DND-41 (cell line): ENCODE results near the gene MANSC4.

Experiments used
- ATAC-seq: fragments of 200-7000 bp; cut with Tn5 transposase; 3 replicates; pipeline ENCODE4 v1.9.1; 2021; ENCODE audit warnings: low read depth; ENCODE audit not compliant: insufficient read depth
- DNase-seq: peaks from one replicate; pipeline ENCODE4 v3.0.0-alpha.2; 2020
- H2AFZ ChIP-seq: 2 replicates; pipeline ENCODE4 v1.6.0; 2012; ENCODE audit warnings: low read depth, low read length
- H3K27ac ChIP-seq: 2 replicates; pipeline ENCODE4 v1.5.1; 2012; ENCODE audit warnings: low read length, inconsistent platforms
- H3K27me3 ChIP-seq: fragments of 200-600 bp; sonication (generic); 2 replicates; pipeline ENCODE4 v1.6.0; 2012; ENCODE audit warnings: low read length, mild to moderate bottlenecking, inconsistent platforms; ENCODE audit not compliant: insufficient read depth, poor library complexity
- H3K36me3 ChIP-seq: 2 replicates; pipeline ENCODE4 v1.5.1; 2012; ENCODE audit warnings: low read length, inconsistent platforms; ENCODE audit not compliant: insufficient read depth
- H3K4me1 ChIP-seq: 2 replicates; pipeline ENCODE4 v1.5.1; 2012; ENCODE audit warnings: mild to moderate bottlenecking, low read length; ENCODE audit not compliant: insufficient read depth
- H3K4me2 ChIP-seq: 2 replicates; pipeline ENCODE4 v1.6.0; 2012; ENCODE audit warnings: mild to moderate bottlenecking, moderate library complexity, low read length, inconsistent platforms; ENCODE audit not compliant: insufficient read depth
- H3K4me3 ChIP-seq, 2 experiments: fragments of 200-600 bp in 1 of 2; shearing (Covaris generic) in 1 of 2; 2 replicates each; pipeline ENCODE4 v1.5.1; 2012 to 2016; ENCODE audit warnings: inconsistent platforms in 2 of 2, low read length in 2 of 2, mild to moderate bottlenecking in 2 of 2, low read depth in 1 of 2, moderate library complexity in 1 of 2
- H3K79me2 ChIP-seq: 2 replicates; pipeline ENCODE4 v1.6.0; 2012; ENCODE audit warnings: low read length, inconsistent platforms; ENCODE audit not compliant: insufficient read depth
- H3K9ac ChIP-seq: 2 replicates; pipeline ENCODE4 v1.6.0; 2012; ENCODE audit warnings: low read depth, mild to moderate bottlenecking, inconsistent platforms, low read length, moderate library complexity
- H3K9me3 ChIP-seq: 2 replicates; pipeline ENCODE4 v1.5.1; 2012; ENCODE audit warnings: low read length, moderate library complexity, mild to moderate bottlenecking, inconsistent platforms; ENCODE audit not compliant: insufficient read depth, severe bottlenecking
- H4K20me1 ChIP-seq: 2 replicates; pipeline ENCODE4 v1.6.0; 2012; ENCODE audit warnings: low read length; ENCODE audit not compliant: insufficient read depth
- CTCF ChIP-seq: IDR thresholded peaks from 2 replicates; pipeline ENCODE4 v1.5.1; 2012; ENCODE audit warnings: borderline replicate concordance, low read length, moderate library complexity, mild to moderate bottlenecking; ENCODE audit not compliant: poor library complexity, severe bottlenecking; ENCODE audit errors: extremely low read depth
- EZH2 ChIP-seq: IDR thresholded peaks from 3 replicates; pipeline ENCODE4 v1.6.1; 2012; ENCODE audit warnings: borderline replicate concordance, low read depth, mild to moderate bottlenecking, moderate library complexity, low read length, inconsistent platforms; ENCODE audit not compliant: severe bottlenecking

Gene MANSC4

GRCh38 chr12:27796128-27796527, 16.1 kb upstream of the MANSC4 start:
- DNase-seq, result no peak
- TF ChIP-seq CTCF (no peak), EZH2 (no peak)
- no peak overlapping the region for H3K9ac ChIP-seq

GRCh38 chr12:27794818-27795584, 15.0 kb upstream of the MANSC4 start:
- no peak overlapping the region for H3K4me3 ChIP-seq
- DNase-seq (no peak), ATAC-seq (no peak)
- peaks cover 87% of the 10 kb centered on the region for H3K36me3 ChIP-seq
- H3K9me3 ChIP-seq, result no peaks in the 10 kb centered on the region
- peaks cover 8% of the 10 kb centered on the region for H3K79me2 ChIP-seq
- H4K20me1 ChIP-seq, result peaks cover 15% of the 10 kb centered on the region; the same call in 1 of the 2 replicates
- H3K9ac ChIP-seq, result no peak overlapping the region
- H2AFZ ChIP-seq, result no peak overlapping the region
- H3K27me3 ChIP-seq, result no peaks in the 10 kb centered on the region
- TF ChIP-seq CTCF (no peak), EZH2 (no peak)
- H3K27ac ChIP-seq, result no peak overlapping the region
- H3K4me2 ChIP-seq, result no peak overlapping the region
- no peaks in the 10 kb centered on the region for H3K4me1 ChIP-seq

More at GRCh38 chr12:27796128-27796527, 16.1 kb upstream of the MANSC4 start:
- peaks cover under 1% of the 10 kb centered on the region; the same call in 1 of the 2 replicates for H3K79me2 ChIP-seq
- H4K20me1 ChIP-seq, result peaks cover 9% of the 10 kb centered on the region; the same call in 1 of the 2 replicates
- no peak overlapping the region for H3K27ac ChIP-seq
- peaks cover 80% of the 10 kb centered on the region for H3K36me3 ChIP-seq
- H3K27me3 ChIP-seq, result no peaks in the 10 kb centered on the region
- H3K4me3 ChIP-seq, result no peak overlapping the region
- no peaks in the 10 kb centered on the region for H3K4me1 ChIP-seq
- H2AFZ ChIP-seq, result no peak overlapping the region
- no peak for ATAC-seq
- H3K4me2 ChIP-seq, result no peak overlapping the region
- H3K9me3 ChIP-seq, result no peaks in the 10 kb centered on the region

- Histone ChIP-seq H3K27me3 (no peaks in the 10 kb centered on the region), H3K4me1 (peaks cover 11% of the 10 kb centered on the region), H3K4me2 (no peak overlapping the region), H3K79me2 (peaks cover 54% of the 10 kb centered on the region), H3K9ac (no peak overlapping the region), H4K20me1 (peaks cover 36% of the 10 kb centered on the region; the same call in 1 of the 2 replicates), H2AFZ (no peak overlapping the region), H3K36me3 (peaks cover 79% of the 10 kb centered on the region), H3K27ac (no peak overlapping the region), H3K9me3 (no peaks in the 10 kb centered on the region), H3K4me3 (no peak overlapping the region)
- ATAC-seq, result no peak
- TF ChIP-seq CTCF (no peak), EZH2 (no peak)
- no peak for DNase-seq
Observed at GRCh38 chr12:27790179-27790578, 10.1 kb upstream of the MANSC4 start.
